ENCODE results near the gene RPL38. TPM values are rescaled to one million over a fixed set of nuclear protein-coding genes. Genes with fewer than 3 reads are reported as not detected.

RPL38 gene
- total RNA-seq, 1 donor from 2014 or later = 1,028 TPM

GRCh38 chr17:74159226-74159840 lies 44.1 kb upstream of the RPL38 start:
- TF ChIP-seq CTCF (conservative IDR thresholded peaks at IDR 0.05) = no peak
- peaks cover 8% of the 10 kb centered on the region for H3K4me1 Mint-ChIP-seq (ENCODE audit: unreplicated experiment)
- H3K27me3 Mint-ChIP-seq = peaks cover 21% of the 10 kb centered on the region
- no peak overlapping the region for H3K27ac Mint-ChIP-seq
- no peaks in the 10 kb centered on the region for H3K9me3 Mint-ChIP-seq
- no peak overlapping the region for H3K4me3 Mint-ChIP-seq
- no peaks in the 10 kb centered on the region for H3K36me3 Mint-ChIP-seq
- DNase-seq (ENCODE audit: extremely low spot score, unreplicated experiment) = no peak

GRCh38 chr17:74160656-74161502 lies 42.6 kb upstream of the RPL38 start:
- peaks cover 17% of the 10 kb centered on the region for H3K27me3 Mint-ChIP-seq
- no peak for DNase-seq (ENCODE audit: extremely low spot score, unreplicated experiment)
- H3K4me3 Mint-ChIP-seq = no peak overlapping the region
- H3K27ac Mint-ChIP-seq = no peak overlapping the region
- TF ChIP-seq CTCF (conservative IDR thresholded peaks at IDR 0.05) = no peak
- no peaks in the 10 kb centered on the region for H3K9me3 Mint-ChIP-seq
- H3K4me1 Mint-ChIP-seq (ENCODE audit: unreplicated experiment) = peaks cover 8% of the 10 kb centered on the region
- H3K36me3 Mint-ChIP-seq = no peaks in the 10 kb centered on the region

GRCh38 chr17:74161503-74161875 lies 42.0 kb upstream of the RPL38 start:
- no peaks in the 10 kb centered on the region for H3K9me3 Mint-ChIP-seq
- no peak overlapping the region for H3K4me3 Mint-ChIP-seq
- no peaks in the 10 kb centered on the region for H3K36me3 Mint-ChIP-seq
- peaks cover 20% of the 10 kb centered on the region for H3K27me3 Mint-ChIP-seq
- H3K4me1 Mint-ChIP-seq (ENCODE audit: unreplicated experiment) = peaks cover 8% of the 10 kb centered on the region
- TF ChIP-seq CTCF (conservative IDR thresholded peaks at IDR 0.05) = no peak
- H3K27ac Mint-ChIP-seq = no peak overlapping the region
- no peak for DNase-seq (ENCODE audit: extremely low spot score, unreplicated experiment)

GRCh38 chr17:74163271-74163821 lies 40.1 kb upstream of the RPL38 start:
- Mint-ChIP-seq H3K27me3 (peaks cover 20% of the 10 kb centered on the region), H3K9me3 (no peaks in the 10 kb centered on the region), H3K36me3 (no peaks in the 10 kb centered on the region), H3K4me1 (ENCODE audit: unreplicated experiment) (peaks cover 8% of the 10 kb centered on the region), H3K27ac (no peak overlapping the region), H3K4me3 (no peak overlapping the region)
- no peak for TF ChIP-seq CTCF (conservative IDR thresholded peaks at IDR 0.05)
- DNase-seq (ENCODE audit: extremely low spot score, unreplicated experiment) = no peak

- Mint-ChIP-seq H3K9me3 (no peaks in the 10 kb centered on the region), H3K36me3 (no peaks in the 10 kb centered on the region), H3K27me3 (peaks cover 20% of the 10 kb centered on the region), H3K27ac (no peak overlapping the region), H3K4me3 (no peak overlapping the region), H3K4me1 (ENCODE audit: unreplicated experiment) (peaks cover 8% of the 10 kb centered on the region)
- no peak for TF ChIP-seq CTCF (conservative IDR thresholded peaks at IDR 0.05)
- no peak for DNase-seq (ENCODE audit: extremely low spot score, unreplicated experiment)
Measured at GRCh38 chr17:74163836-74164235, 39.6 kb upstream of the RPL38 start.
